ENCODE results near the gene IL17RD. TPM values are rescaled to one million over a fixed set of nuclear protein-coding genes. Genes with fewer than 3 reads are reported as not detected.
"Not testable (repeated sequence)": the region's sequence is repeated elsewhere in the genome, so short reads cannot be mapped to it uniquely, and the experiment has no call there.

The IL17RD gene
- total RNA-seq, 1 donor = 13.6 TPM

- TF ChIP-seq, protein P1, sequence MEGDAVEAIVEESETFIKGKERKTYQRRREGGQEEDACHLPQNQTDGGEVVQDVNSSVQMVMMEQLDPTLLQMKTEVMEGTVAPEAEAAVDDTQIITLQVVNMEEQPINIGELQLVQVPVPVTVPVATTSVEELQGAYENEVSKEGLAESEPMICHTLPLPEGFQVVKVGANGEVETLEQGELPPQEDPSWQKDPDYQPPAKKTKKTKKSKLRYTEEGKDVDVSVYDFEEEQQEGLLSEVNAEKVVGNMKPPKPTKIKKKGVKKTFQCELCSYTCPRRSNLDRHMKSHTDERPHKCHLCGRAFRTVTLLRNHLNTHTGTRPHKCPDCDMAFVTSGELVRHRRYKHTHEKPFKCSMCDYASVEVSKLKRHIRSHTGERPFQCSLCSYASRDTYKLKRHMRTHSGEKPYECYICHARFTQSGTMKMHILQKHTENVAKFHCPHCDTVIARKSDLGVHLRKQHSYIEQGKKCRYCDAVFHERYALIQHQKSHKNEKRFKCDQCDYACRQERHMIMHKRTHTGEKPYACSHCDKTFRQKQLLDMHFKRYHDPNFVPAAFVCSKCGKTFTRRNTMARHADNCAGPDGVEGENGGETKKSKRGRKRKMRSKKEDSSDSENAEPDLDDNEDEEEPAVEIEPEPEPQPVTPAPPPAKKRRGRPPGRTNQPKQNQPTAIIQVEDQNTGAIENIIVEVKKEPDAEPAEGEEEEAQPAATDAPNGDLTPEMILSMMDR (IDR thresholded peaks at IDR 0.05; ENCODE audit: insufficient read depth, low read length) = no peak
- no peak overlapping the region for H3K4me3 ChIP-seq (ENCODE audit: low read depth, low read length)
- DNase-seq (ENCODE audit: low read depth) = no peak
These were observed 79.9 kb downstream of the IL17RD start for GRCh38 chr3:57085211-57085610.

DNA sequence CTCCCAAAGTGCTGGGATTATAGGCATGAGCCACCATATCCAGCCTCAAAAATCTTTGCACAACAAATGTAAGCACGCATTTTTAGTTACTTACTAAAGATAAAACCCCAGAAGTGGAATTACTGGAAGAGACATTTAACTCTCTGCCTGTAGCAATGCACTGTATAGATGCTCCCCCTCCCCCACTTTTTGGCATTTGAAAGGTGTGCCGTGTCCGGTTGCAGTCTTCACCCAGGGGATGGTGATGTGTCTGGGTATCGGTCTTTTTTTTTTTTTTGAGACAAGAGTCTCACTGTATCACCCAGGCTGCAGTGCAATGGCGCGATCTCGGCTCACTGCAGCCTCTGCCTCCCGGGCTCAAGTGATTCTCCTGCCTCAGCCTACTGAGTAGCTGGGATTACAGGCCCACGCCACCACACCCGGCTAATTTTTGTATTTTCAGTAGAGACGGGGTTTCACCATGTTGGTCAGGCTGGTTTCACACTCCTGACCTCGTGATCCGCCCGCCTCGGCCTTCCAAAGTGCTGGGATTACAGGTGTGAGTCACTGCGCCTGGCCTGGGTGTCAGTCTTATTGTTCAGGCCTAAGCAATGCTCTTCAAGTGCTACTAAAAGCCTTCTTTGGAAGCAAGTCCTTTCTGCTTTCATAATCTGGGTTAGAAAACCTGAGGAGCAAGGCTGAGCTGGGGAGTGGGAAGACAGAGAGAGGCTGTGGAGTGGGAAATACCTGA, 81.7 kb downstream of the IL17RD start:
- not testable (repeated sequence) for H3K4me3 ChIP-seq (ENCODE audit: low read depth, low read length); DNase-seq (ENCODE audit: low read depth)

DNA sequence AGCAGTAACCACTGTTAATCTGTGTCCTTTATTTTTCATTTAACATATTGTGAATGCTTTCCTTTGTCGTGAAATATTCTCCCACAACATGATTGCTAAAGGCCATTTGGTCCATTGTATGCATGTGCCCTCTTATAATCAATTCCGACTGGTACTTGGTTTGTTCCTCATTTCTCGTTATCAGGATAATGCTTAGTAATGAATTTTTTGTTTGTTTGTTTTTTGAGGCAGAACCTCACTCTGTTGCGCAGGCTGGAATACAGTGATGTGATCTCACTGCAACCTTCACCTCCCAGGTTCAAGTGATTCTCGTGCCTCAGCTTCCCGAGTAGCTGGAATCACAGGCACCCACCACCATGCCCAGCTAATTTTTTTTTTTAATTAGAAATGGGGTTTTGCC, 82.7 kb downstream of the IL17RD start:
- TF ChIP-seq, protein P1 (IDR thresholded peaks at IDR 0.05; ENCODE audit: insufficient read depth, low read length) = no peak
- H3K4me3 ChIP-seq (ENCODE audit: low read depth, low read length) = no peak overlapping the region
- no peak for DNase-seq (ENCODE audit: low read depth)

- H3K4me3 ChIP-seq (ENCODE audit: low read depth, low read length) = no peak overlapping the region
- TF ChIP-seq, protein P1 (IDR thresholded peaks at IDR 0.05; ENCODE audit: insufficient read depth, low read length) = no peak
- no peak for DNase-seq (ENCODE audit: low read depth)
These were observed 84.0 kb downstream of the IL17RD start for GRCh38 chr3:57081173-57081572.

GRCh38 chr3:57080171-57080570, 85.0 kb downstream of the IL17RD start:
- no peak for DNase-seq (ENCODE audit: low read depth)
- H3K4me3 ChIP-seq (ENCODE audit: low read depth, low read length) = no peak overlapping the region
- TF ChIP-seq, protein P1 (IDR thresholded peaks at IDR 0.05; ENCODE audit: insufficient read depth, low read length) = no peak

DNA sequence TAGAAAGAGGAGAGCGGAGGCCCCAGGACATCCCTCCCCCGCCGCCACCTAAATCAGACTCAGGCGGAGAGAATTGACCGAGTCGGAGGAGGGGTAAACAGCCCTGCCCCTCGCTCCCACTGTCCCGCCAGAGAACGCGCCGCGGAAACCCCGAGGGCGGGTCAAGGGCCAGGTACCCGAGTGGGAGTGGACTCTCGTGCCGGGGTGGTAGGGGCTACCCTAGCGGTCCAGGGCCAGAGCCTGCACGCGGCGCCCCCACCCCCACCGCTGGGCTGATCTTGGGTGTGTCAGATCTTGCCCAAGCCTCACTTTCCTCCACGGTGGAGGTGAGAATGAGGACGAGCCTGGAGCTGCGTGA, 85.7 kb downstream of the IL17RD start:
- DNase-seq (ENCODE audit: low read depth) = no peak
- peak overlapping the region; percentile 84 for H3K4me3 ChIP-seq (ENCODE audit: low read depth, low read length)
- TF ChIP-seq, protein P1 (IDR thresholded peaks at IDR 0.05; ENCODE audit: insufficient read depth, low read length) = no peak

DNA sequence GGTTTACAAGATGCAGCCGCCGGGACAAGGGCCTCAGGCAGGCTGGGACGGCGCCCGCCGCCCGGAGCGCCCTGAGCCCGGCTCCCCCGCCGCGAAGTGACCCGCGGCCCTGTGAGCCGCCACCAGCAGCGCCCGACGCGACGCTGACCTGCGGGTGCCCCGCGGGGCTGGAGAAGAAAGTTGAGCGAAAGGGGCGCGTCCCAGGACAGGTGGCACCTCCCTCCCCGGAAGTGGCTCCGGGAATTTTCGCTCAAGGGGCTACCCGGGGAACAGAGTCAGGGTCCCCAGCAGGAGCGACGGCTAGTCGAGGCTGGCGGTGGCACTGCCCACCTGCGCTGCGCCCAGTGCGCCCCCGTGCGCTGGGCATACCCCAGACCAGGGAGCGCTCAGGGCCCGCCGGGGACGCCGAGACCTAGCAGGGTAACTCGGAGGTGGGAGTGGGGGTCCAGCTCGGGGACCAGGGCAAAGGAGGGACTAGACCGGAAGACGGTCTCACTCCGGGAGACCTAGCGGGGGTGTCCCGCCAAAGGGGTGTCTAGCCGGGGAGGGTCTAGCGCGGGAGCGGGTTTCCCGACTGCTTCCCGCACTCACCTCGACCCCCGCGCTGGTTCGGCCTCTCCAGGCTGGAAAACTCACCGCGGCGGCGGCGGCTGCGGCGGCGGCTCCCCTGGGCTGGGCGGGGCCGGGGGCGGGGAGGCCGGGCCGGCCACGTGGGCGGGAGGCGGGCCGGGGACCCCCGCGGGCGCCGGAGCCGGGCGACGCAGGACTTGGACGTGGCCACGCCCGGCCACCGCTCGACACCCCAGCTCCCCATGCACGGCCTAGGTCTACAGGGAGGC, 86.3 kb downstream of the IL17RD start:
- TF ChIP-seq, protein P1 (IDR thresholded peaks at IDR 0.05; ENCODE audit: insufficient read depth, low read length) = peak; percentile 3
- DNase-seq (ENCODE audit: low read depth) = peak; percentile 11
- peak overlapping the region; percentile 84 for H3K4me3 ChIP-seq (ENCODE audit: low read depth, low read length)

Data from fibroblast of the aortic adventitia (primary cell).